IPS-20b (cell line): ENCODE measurements around the gene NHERF1.

Source experiments
- H3K27ac ChIP-seq: one replicate; pipeline ENCODE4 v1.5.1; 2013; ENCODE audit warnings: low read length
- H3K27me3 ChIP-seq: 2 replicates; pipeline ENCODE4 v1.6.1; 2013; ENCODE audit warnings: mild to moderate bottlenecking, low read length, inconsistent platforms; ENCODE audit not compliant: insufficient read depth
- H3K36me3 ChIP-seq: 2 replicates; pipeline ENCODE4 v1.6.1; 2013; ENCODE audit warnings: low read depth, mild to moderate bottlenecking, inconsistent platforms, low read length, moderate library complexity; ENCODE audit not compliant: insufficient read depth
- H3K4me1 ChIP-seq: 2 replicates; pipeline ENCODE4 v1.6.1; 2013; ENCODE audit warnings: mild to moderate bottlenecking, control low read depth, inconsistent platforms, low read length, moderate library complexity; ENCODE audit not compliant: insufficient read depth
- H3K4me3 ChIP-seq: 2 replicates; pipeline ENCODE4 v1.5.1; 2013; ENCODE audit warnings: mild to moderate bottlenecking, low read length, inconsistent platforms
- H3K9ac ChIP-seq: 2 replicates; pipeline ENCODE4 v1.6.1; 2013; ENCODE audit warnings: low read depth, mild to moderate bottlenecking, inconsistent platforms, low read length, moderate library complexity
- H3K9me3 ChIP-seq: 2 replicates; pipeline ENCODE4 v1.6.1; 2013; ENCODE audit warnings: mild to moderate bottlenecking, low read depth, low read length, inconsistent platforms; ENCODE audit not compliant: insufficient read depth

NHERF1 gene

DNA sequence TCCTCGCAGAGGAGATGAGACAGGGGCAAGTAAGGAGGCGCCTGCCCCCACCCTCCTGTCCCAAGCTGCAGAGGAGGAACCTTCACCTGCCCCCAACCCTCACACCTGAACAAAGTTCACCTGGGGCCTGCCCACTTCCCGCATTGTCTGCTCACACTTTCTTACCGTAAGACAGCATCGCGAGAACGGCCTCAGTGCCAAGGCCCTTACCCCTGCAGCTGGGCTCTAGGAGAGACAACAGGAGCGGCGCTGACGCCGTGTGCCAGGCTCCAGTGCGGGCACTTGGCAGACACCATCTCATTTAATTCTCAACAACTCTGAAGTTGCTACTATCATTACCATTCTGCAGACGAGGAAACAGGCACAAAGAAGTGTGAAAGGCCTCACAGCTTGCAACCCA lies 23.6 kb downstream of the NHERF1 start:
- Histone ChIP-seq H3K9ac (no peak overlapping the region), H3K27me3 (no peaks in the 10 kb centered on the region), H3K4me3 (no peak overlapping the region), H3K4me1 (no peaks in the 10 kb centered on the region), H3K36me3 (peaks cover 55% of the 10 kb centered on the region), H3K9me3 (no peaks in the 10 kb centered on the region), H3K27ac (no peak overlapping the region)

DNA sequence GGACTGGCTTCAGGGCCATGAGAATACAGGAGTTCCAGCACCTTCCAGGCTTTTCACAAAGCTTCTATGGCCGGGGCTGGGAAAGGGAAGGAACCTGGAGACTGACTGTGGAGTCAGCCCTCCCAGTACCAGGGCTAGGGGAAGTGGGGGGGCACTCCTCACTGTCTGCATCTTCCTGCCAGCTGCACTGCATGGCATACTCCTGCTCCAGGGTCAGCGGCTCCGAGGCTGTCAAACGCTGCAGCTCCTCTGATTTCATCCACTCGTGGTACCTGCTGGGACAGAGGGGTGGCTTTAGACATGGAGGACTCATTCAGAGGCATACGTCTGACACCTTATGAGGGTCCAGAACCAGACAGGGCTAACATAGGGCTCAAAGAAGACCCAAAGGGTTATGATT lies 25.0 kb downstream of the NHERF1 start:
- Histone ChIP-seq H3K36me3 (peaks cover 54% of the 10 kb centered on the region), H3K9ac (no peak overlapping the region), H3K9me3 (no peaks in the 10 kb centered on the region), H3K27ac (no peak overlapping the region), H3K4me1 (no peaks in the 10 kb centered on the region), H3K4me3 (no peak overlapping the region), H3K27me3 (no peaks in the 10 kb centered on the region)

DNA sequence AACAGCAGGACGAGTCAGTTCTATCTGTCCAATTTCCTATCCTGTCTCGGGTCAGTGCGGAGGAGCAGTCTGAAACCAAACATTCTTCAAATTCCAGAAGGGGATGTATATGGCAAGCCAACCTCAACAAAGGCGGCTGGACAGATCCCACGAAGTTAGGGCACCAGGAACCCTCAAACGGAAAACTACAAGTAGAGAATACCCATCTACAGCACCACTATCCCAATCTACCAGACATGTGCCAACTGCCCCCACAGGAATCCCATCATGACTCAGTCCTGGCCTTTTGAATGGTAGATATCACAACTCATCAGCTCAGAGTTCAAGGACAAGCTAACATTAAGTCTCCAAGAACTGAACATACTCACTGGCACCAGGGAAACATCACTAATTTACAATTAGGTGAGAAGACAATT lies 25.5 kb downstream of the NHERF1 start:
- H3K27ac ChIP-seq = no peak overlapping the region
- no peaks in the 10 kb centered on the region for H3K27me3 ChIP-seq
- H3K4me3 ChIP-seq = no peak overlapping the region
- no peaks in the 10 kb centered on the region for H3K4me1 ChIP-seq
- no peak overlapping the region for H3K9ac ChIP-seq
- H3K9me3 ChIP-seq = no peaks in the 10 kb centered on the region
- H3K36me3 ChIP-seq = peaks cover 50% of the 10 kb centered on the region

DNA sequence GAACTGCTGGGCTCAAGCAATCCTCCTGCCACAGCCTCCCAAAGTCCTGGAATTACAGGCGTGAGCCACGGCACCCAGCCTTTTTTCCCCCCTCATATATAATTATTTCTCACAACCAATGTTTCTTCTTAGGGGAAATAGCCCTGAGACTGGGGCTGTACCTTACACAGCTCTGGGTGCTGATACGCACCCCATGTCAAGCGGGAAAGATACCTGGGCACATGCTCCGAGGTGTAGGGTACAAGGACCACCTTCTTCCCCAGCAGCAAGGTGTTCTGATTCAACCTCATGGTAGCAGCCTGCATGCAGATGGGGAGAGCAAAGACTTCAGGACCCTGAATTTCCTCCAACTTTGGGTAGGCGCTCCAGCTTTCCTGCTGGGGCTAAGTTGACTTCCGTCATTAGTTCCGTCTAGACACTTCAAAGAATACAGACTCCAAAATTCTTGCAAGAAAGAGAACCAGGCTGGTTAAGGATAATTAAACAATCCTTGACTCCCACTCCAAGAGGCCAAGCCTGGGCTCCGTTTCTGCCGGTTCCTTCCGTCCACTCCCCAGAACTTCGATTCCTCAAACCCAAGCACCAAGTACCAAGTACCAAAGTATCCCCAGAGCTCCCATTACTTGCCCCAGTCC lies 27.1 kb downstream of the NHERF1 start:
- Histone ChIP-seq H3K9ac (peak overlapping the region; percentile 92), H3K27me3 (no peaks in the 10 kb centered on the region), H3K9me3 (no peaks in the 10 kb centered on the region), H3K4me3 (peak overlapping the region; percentile 93), H3K27ac (no peak overlapping the region), H3K4me1 (no peaks in the 10 kb centered on the region), H3K36me3 (peaks cover 46% of the 10 kb centered on the region)

DNA sequence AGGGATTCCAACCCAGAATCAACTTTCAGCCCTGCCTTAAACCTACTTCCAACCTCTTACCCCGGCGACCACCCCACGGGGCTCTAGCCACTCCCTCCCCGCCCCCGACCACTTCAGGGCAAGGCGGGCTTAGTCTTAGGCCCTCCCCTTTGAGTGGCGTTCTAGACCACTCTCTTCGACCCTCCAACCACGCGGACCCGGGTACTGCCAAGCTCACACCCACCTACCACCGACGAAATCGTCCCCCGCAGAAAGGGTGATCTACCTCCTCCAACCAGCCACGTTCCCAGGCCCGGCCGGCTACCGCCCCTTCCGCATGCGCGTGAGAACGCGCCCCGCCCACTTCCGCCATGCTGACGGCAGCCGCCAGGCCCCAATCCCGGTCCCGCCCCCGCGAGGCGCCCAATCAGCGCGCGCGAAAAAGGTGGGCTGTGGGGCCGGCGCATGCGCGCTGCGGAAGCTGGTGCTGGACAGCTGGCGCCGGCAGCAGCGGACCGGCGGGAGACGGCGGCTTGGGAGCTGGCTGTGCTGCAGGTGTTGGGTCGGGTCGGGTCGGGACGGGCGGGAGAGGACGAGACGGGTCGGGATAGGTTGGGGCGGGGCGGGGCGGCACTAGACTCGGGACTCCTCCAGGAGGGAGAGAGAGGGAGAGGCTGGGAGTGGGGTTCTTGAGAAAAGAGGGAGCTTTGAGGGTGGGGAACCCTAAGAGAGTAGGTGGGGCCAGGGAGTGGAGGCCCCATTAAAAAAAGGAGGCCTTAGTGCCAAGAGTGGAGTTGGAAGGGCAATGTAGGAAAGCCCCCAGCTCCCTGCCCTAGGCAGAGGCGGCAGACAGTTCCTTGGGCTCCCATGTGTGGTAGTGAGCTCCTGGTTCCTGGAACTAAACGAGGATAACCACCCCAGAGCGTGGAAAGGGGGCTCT lies 27.9 kb downstream of the NHERF1 start, which contains the start of gene NAT9:
TSS of gene NAT9 (minus strand) at position 302 of the 919 bp plus-strand sequence. CDS start 647 bp downstream, outside the sequence.
- Histone ChIP-seq H3K9me3 (no peaks in the 10 kb centered on the region), H3K27me3 (no peaks in the 10 kb centered on the region), H3K36me3 (peaks cover 40% of the 10 kb centered on the region), H3K27ac (no peak within 1 kb of the TSS), H3K4me3 (peak within 1 kb of the TSS; percentile 93), H3K4me1 (no peaks in the 10 kb centered on the region), H3K9ac (peak within 1 kb of the TSS; percentile 92)

DNA sequence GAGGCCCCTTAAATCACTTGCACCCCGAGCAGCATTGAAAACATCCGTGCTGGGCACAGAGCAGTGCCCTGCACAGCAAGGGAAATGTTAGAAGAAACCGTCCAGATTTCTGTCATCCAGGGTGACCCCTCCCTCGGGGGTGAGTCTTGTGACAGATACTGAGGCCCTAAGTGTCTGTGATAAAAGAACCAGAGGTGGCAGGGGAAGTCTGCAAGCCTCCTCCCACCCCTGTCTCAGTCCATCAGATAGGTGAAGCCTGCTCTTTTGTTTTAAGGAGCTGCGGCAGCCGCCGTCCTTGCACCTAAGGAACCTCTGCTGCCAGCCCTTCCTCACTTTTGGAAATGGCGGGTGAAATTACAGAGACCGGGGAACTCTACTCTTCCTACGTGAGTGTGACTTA lies 28.6 kb downstream of the NHERF1 start:
- Histone ChIP-seq H3K9me3 (no peaks in the 10 kb centered on the region), H3K36me3 (peaks cover 33% of the 10 kb centered on the region), H3K27me3 (no peaks in the 10 kb centered on the region), H3K9ac (peak overlapping the region; percentile 92), H3K27ac (no peak overlapping the region), H3K4me1 (no peaks in the 10 kb centered on the region), H3K4me3 (peak overlapping the region; percentile 93)

DNA sequence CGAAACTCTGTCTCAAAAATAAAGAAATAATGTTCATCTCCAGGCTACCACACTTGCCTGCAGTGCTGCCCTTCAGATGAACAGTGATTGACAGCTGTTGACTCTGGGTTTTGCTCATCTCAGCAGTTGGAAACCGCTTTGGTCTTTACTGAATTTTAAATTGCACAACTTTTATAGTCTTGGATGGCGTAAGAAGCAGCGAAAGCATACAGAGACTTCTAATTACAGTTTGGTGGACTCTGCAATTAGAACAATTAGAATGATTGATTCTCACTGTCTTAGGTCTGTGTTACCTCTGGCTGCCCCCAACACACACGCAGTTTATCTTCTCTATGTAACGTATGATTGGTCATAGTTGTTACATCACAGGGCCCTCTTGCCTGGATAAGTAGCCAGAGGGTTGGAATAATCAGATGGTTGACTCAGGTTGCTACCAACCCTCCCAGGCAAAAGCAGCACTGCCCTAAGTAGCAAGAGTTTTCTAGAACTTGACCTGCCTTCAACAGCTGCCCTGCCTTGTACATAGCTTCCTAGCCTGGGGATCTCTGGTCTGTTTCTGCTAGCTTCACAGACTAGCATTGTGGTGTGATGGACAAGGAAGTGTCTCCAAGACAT lies 29.6 kb downstream of the NHERF1 start:
- Histone ChIP-seq H3K4me3 (no peak overlapping the region), H3K4me1 (peaks cover under 1% of the 10 kb centered on the region; the same call in 1 of the 2 replicates), H3K27me3 (no peaks in the 10 kb centered on the region), H3K36me3 (peaks cover 31% of the 10 kb centered on the region), H3K27ac (no peak overlapping the region), H3K9me3 (no peaks in the 10 kb centered on the region), H3K9ac (no peak overlapping the region)

DNA sequence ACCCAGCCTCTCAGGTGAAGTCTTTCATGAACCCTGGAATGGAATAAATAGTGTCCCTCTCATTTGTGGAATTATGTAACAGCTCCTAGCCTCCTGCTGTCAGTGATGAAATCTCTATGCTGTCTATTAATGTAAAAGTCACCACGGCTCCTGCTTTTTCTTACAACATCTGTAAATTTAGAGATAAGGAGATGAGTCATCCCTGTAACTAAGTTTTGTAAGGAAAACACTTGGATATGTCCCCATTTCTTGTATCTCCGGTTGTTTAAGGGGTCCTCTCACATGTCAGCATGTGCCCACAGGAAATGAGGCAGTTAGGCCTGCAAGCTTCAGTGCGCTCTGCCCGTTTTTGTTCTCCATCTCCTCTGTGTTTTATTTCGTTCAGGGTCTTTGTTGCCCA lies 30.5 kb downstream of the NHERF1 start:
- Histone ChIP-seq H3K9ac (no peak overlapping the region), H3K9me3 (no peaks in the 10 kb centered on the region), H3K36me3 (peaks cover 22% of the 10 kb centered on the region), H3K4me1 (peaks cover 5% of the 10 kb centered on the region; the same call in 1 of the 2 replicates), H3K27ac (no peak overlapping the region), H3K27me3 (no peaks in the 10 kb centered on the region), H3K4me3 (no peak overlapping the region)

DNA sequence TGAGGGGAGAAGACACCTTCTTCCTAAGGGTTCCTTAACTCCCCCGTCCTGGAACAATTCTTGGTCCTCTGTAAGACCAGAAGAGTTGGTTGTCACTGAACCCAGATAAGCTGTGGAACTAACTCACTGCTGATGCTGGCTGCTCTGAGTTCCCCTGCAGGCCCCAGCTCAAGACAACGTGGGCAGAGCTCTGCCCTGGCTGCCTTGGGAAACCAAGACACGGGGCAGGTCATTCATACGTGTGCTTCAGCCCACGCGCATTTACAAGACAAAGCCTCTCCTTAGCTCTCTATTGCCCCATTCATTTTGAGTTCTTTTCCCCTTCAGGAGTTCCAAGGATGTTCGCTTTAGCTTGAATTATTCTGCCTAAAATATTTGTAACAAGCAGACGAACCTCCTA lies 31.1 kb downstream of the NHERF1 start:
- Histone ChIP-seq H3K27ac (no peak overlapping the region), H3K36me3 (peaks cover 19% of the 10 kb centered on the region; the same call in 1 of the 2 replicates), H3K4me1 (peaks cover 6% of the 10 kb centered on the region; the same call in 1 of the 2 replicates), H3K27me3 (no peaks in the 10 kb centered on the region), H3K9ac (no peak overlapping the region), H3K9me3 (no peaks in the 10 kb centered on the region), H3K4me3 (no peak overlapping the region)

DNA sequence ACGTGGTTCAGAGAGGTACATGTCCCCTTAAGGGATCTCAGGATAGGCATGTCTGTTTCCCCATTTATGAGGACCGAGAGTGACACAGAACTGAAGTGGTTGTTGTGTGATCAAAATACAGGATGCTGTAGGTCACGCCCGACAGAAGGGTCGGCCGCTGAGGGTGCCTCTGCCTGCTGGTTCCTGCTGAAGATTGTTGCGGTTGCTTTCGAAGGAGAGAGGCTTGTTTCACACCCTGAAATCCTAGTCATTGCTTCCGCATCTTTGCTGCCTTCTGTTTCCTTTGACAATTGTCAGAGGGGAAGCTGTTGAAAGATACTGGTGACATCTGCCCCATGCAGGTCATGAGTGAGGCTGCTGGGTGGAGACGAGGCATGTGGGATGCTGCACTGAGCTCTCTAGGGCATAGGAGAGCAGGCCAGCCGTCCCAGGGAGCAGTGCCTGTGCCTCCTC lies 31.5 kb downstream of the NHERF1 start:
- Histone ChIP-seq H3K27me3 (no peaks in the 10 kb centered on the region), H3K4me3 (no peak overlapping the region), H3K9ac (no peak overlapping the region), H3K4me1 (peaks cover 6% of the 10 kb centered on the region; the same call in 1 of the 2 replicates), H3K36me3 (peaks cover 21% of the 10 kb centered on the region; the same call in 1 of the 2 replicates), H3K27ac (no peak overlapping the region), H3K9me3 (no peaks in the 10 kb centered on the region)

DNA sequence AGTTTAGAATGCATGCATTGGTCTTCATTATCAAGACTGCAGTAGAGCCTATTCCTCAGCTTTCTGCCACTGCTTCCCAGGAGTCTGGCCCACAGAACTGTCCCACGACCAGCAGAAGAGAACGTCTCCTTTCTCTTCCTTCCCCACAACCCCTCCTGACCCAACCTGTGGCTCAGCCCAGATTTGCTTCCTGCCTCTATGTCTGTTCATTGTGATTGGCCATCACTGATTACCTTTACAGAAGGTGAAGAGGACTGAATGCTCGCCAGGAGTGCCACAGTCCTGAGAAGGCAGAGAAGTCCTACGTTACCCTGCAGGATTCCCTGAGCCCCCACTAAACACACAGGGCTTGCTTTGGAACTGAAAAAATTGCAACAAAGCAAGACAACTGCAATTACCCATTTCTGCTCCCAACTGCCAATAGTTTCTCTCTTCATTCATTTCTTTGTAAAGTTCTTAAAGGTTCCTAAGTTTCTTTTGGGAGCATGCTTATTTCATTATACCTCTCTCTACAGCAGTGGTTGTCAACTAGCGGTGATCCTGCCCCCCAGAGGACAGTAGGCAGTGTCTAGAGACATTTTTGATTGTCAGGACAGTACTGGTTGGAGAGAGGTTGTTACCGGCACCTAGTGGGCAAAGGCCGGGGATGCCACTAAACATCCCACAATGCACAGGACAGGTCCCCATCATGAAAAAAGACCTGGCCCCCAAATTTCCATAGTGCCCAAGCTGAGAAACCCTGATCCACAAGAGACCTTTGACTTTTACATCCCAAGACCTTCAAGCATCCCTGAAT lies 32.2 kb downstream of the NHERF1 start:
- H3K36me3 ChIP-seq = peaks cover 28% of the 10 kb centered on the region; the same call in 1 of the 2 replicates
- H3K4me3 ChIP-seq = no peak overlapping the region

More for the DNA sequence above, 32.2 kb downstream of the NHERF1 start:
- Histone ChIP-seq H3K27ac (no peak overlapping the region), H3K4me1 (peaks cover 6% of the 10 kb centered on the region; the same call in 1 of the 2 replicates), H3K9ac (no peak overlapping the region), H3K27me3 (no peaks in the 10 kb centered on the region), H3K9me3 (no peaks in the 10 kb centered on the region)
